Measurements from ENCODE around the gene PPP6R3. TPM values are rescaled to one million over a fixed set of nuclear protein-coding genes. Genes with fewer than 3 reads are reported as not detected.
"Not testable (repeated sequence)": the region's sequence is repeated elsewhere in the genome, so short reads cannot be mapped to it uniquely, and the experiment has no call there.

Gene PPP6R3
- total and polyA plus RNA-seq, 11 donors: 23.2 to 93.8 (median 81.2) TPM

DNA sequence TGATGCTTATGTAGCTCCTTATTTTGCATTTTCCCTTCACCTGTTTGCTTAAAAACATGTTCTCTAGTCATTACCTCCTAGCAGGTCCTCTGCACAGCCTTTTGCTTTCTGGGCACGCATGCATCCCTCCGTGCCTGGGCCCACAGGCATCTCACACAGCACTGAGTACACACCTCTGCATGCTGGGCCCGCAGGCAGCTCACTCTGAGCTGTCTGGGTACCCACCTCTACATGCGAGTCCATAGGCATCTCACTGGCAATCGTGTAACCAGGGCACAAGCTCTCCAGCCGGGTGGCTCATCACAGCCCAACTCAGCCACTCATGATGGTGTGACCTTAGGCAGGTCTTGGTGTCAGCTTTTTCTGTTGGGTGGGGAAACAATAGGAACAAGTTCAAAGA, 155.1 kb downstream of the PPP6R3 start:
- peaks cover 0 to 63% (median 52%) of the 10 kb centered on the region in 9 donors for H3K36me3 ChIP-seq
- no peak for ATAC-seq
- H3K4me3 ChIP-seq: no peak overlapping the region

GRCh38 chr11:68617925-68618809, 157.6 kb downstream of the PPP6R3 start:
- H3K27me3 ChIP-seq: no peaks in the 10 kb centered on the region
- no peak overlapping the region for H3K4me3 ChIP-seq
- ATAC-seq (peak in 3 of 4 donors; percentile 16 to 39 (median 22)), DNase-seq (no peak)
- H3K4me1 ChIP-seq: no peaks in the 10 kb centered on the region
- H3K36me3 ChIP-seq: peaks cover 0 to 38% (median 27%) of the 10 kb centered on the region in 9 donors
- H3K27ac ChIP-seq: no peak overlapping the region
- intact Hi-C loops (cut with DNase I): loop anchor here in 3 of 10 donors (10.0 kb wide), 2 partner anchors 237 to 247 kb away; no protein-coding TSS in a partner anchor
- H3K9me3 ChIP-seq: peaks cover 0 to 15% (median 0%) of the 10 kb centered on the region in 12 donors
- no peak for TF ChIP-seq POLR2A (IDR thresholded peaks at IDR 0.05)
- TF ChIP-seq, protein P1, sequence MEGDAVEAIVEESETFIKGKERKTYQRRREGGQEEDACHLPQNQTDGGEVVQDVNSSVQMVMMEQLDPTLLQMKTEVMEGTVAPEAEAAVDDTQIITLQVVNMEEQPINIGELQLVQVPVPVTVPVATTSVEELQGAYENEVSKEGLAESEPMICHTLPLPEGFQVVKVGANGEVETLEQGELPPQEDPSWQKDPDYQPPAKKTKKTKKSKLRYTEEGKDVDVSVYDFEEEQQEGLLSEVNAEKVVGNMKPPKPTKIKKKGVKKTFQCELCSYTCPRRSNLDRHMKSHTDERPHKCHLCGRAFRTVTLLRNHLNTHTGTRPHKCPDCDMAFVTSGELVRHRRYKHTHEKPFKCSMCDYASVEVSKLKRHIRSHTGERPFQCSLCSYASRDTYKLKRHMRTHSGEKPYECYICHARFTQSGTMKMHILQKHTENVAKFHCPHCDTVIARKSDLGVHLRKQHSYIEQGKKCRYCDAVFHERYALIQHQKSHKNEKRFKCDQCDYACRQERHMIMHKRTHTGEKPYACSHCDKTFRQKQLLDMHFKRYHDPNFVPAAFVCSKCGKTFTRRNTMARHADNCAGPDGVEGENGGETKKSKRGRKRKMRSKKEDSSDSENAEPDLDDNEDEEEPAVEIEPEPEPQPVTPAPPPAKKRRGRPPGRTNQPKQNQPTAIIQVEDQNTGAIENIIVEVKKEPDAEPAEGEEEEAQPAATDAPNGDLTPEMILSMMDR (IDR thresholded peaks at IDR 0.05): no peak
- 88 to 91% (median 90%) methylated on average over 22 to 23 of the region's 23 CpGs for WGBS, 4 donors

More for the DNA sequence above, 155.1 kb downstream of the PPP6R3 start:
- Histone ChIP-seq H3K4me1 (no peaks in the 10 kb centered on the region), H3K9me3 (peaks cover 0 to 15% (median 0%) of the 10 kb centered on the region in 12 donors), H3K27ac (no peak overlapping the region), H3K27me3 (no peaks in the 10 kb centered on the region)
- intact Hi-C loops (cut with DNase I): loop anchor here in 3 of 10 donors (10.0 kb wide), 2 partner anchors 239 to 249 kb away; no protein-coding TSS in a partner anchor
- no peak for DNase-seq
- 89 to 95% (median 92%) methylated on average over 6 of the region's 6 CpGs for WGBS, 4 donors
- no peak for TF ChIP-seq POLR2A (IDR thresholded peaks at IDR 0.05)
- TF ChIP-seq, protein P1 (IDR thresholded peaks at IDR 0.05): no peak

- TF ChIP-seq, protein P1 (IDR thresholded peaks at IDR 0.05): no peak
- TF ChIP-seq POLR2A (IDR thresholded peaks at IDR 0.05): no peak
- Histone ChIP-seq H3K27ac (no peak overlapping the region), H3K4me3 (no peak overlapping the region), H3K36me3 (peaks cover 0 to 1% (median 0%) of the 10 kb centered on the region in 9 donors), H3K9me3 (peaks cover 0 to 8% (median 0%) of the 10 kb centered on the region in 12 donors), H3K4me1 (no peaks in the 10 kb centered on the region), H3K27me3 (no peaks in the 10 kb centered on the region)
- DNase-seq: no peak
- intact Hi-C loops (cut with DNase I): no loop called here
- 92 to 97% (median 94%) methylated on average over 2 of the region's 2 CpGs for WGBS, 4 donors
- ATAC-seq: no peak
Observed at GRCh38 chr11:68621826-68622225, 161.3 kb downstream of the PPP6R3 start.

GRCh38 chr11:68623706-68624105, 163.2 kb downstream of the PPP6R3 start:
- DNase-seq; ATAC-seq; intact Hi-C loops (cut with DNase I); H3K27ac ChIP-seq; H3K4me3 ChIP-seq; H3K36me3 ChIP-seq; H3K4me1 ChIP-seq; H3K9me3 ChIP-seq; H3K27me3 ChIP-seq: not testable (repeated sequence)
- WGBS, 4 donors: 67 to 88% (median 80%) methylated on average over 9 of the region's 9 CpGs

DNA sequence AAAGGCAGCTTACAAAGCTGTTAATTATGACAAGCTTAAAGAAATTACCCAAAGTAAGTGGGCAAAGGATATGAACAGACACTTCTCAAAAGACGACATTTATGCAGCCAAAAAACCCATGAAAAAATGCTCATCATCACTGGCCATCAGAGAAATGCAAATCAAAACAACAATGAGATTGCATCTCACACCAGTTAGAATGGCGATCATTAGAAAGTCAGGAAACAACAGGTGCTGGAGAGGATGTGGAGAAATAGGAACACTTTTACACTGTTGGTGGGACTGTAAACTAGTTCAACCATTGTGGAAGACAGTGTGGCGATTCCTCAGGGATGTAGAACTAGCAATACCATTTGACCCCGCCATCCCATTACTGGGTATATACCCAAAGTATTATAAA, 164.5 kb downstream of the PPP6R3 start:
- H3K4me3 ChIP-seq; DNase-seq; H3K4me1 ChIP-seq; H3K36me3 ChIP-seq; intact Hi-C loops (cut with DNase I); H3K27me3 ChIP-seq; H3K9me3 ChIP-seq; ATAC-seq; H3K27ac ChIP-seq: not testable (repeated sequence)
- WGBS, 4 donors: 82 to 86% (median 84%) methylated on average over 4 of the region's 4 CpGs

GRCh38 chr11:68626236-68626635, 165.7 kb downstream of the PPP6R3 start:
- WGBS, 4 donors: 88 to 92% (median 90%) methylated on average over 6 to 7 of the region's 7 CpGs
- DNase-seq; H3K36me3 ChIP-seq; H3K4me3 ChIP-seq; H3K9me3 ChIP-seq; H3K4me1 ChIP-seq; H3K27me3 ChIP-seq; intact Hi-C loops (cut with DNase I); ATAC-seq; H3K27ac ChIP-seq: not testable (repeated sequence)

DNA sequence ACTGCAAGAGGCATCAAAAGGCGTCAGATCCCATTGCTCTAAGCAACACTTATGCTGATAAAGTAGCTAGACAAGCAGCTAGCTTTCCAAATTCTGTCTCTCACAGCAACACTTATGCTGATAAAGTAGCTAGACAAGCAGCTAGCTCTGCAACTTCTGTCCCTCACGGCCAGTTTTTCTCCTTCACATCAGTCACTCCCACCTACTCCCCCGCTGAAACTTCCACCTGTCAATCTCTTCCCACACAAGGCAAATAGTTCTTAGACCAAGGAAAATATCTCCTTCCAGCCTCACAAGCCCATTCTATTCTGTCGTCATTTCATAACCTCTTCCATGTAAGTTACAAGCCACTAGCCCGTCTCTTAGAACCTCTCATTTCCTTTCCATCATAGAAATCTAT, 168.3 kb downstream of the PPP6R3 start:
- 60 to 80% (median 70%) methylated on average over 4 to 5 of the region's 5 CpGs for WGBS, 4 donors
- H3K27ac ChIP-seq; intact Hi-C loops (cut with DNase I); H3K9me3 ChIP-seq; H3K4me3 ChIP-seq; H3K27me3 ChIP-seq; DNase-seq; H3K4me1 ChIP-seq; ATAC-seq; H3K36me3 ChIP-seq: not testable (repeated sequence)

DNA sequence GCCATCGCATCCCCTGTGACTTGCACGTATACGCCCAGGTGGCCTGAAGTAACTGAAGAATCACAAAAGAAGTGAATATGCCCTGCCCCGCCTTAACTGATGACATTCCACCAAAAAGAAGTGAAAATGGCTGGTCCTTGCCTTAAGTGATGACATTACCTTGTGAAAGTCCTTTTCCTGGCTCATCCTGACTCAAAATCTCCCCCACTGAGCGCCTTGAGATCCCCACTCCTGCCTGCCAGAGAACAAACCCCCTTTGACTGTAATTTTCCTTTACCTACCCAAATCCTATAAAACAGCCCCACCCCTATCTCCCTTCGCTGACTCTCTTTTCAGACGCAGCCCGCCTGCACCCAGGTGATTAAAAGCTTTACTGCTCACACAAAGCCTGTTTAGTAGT, 171.8 kb downstream of the PPP6R3 start:
- 92 to 97% (median 93%) methylated on average over 8 of the region's 8 CpGs for WGBS, 4 donors
- H3K27ac ChIP-seq; H3K36me3 ChIP-seq; H3K4me3 ChIP-seq; intact Hi-C loops (cut with DNase I); H3K9me3 ChIP-seq; ATAC-seq; H3K27me3 ChIP-seq; DNase-seq; H3K4me1 ChIP-seq: not testable (repeated sequence)

All from heart left ventricle (tissue), 16 donors.